ENCODE data around the gene SPNS3. TPM values are rescaled to one million over a fixed set of nuclear protein-coding genes. Genes with fewer than 3 reads are reported as not detected.
A peak's percentile ranks its signal among the peaks of the same experiment; 100 is the strongest.

Gene SPNS3
- total and polyA plus RNA-seq, 10 donors, result 1.1 to 7.2 (median 3.9) TPM

DNA sequence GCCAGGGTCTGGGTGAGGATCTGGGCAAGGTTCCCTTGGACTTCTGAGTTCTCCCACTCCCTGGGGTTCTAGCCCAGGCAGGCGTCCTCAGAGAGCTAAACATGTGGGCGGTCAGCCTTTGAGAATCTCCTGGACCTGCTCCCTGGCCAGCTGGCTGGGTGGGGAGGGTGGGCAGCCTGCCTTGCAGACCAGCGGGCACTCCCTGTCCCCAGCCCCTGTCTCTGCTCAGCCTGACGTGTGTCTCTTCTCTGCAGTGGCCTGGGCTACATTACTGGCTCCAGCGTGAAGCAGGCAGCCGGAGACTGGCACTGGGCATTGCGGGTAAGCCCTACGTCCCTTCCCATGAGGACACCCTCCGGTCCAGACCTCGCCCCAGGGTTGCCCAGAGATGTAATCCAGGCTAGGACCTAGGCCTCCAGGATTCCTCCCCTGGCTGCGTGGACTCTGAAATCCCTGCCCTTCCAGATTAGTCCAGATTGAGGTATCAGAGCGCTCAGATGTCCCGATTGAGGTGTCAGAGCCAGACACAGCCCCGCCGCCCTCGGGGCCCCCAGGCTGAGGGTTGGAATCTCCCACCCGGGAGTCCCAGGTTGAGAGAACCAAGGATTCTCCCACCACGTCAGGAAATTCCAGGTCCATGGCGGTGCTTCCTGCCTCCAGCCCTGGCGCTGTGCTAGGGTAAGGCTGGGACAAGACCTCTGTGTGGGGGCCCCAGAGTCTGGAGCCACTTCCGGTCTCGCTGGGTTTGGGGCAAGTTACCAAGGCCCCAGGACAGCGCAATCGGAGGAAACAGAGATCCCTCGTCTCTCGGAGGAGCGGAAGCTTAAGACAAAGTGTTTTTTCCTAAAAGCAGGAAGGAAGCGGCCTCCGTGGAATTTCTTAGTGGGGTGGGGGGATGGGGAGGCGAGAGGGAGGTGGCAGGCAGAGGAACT lies 97.3 kb downstream of the SPNS3 start:
- WGBS, 5 donors, result 39 to 62% (median 48%) methylated on average over 13 to 30 of the region's 30 CpGs
- Histone ChIP-seq H3K4me3 (no peak overlapping the region), H3K27ac (peak overlapping the region; percentile 27 to 82 (median 74)), H3K36me3 (peaks cover 0 to 13% (median 0%) of the 10 kb centered on the region in 6 donors), H3K9me3 (no peaks in the 10 kb centered on the region), H3K27me3 (replicated peaks in 1 of 7) (peaks cover 0 to 7% (median 0%) of the 10 kb centered on the region in 7 donors), H3K4me1 (peaks cover 0 to 72% (median 62%) of the 10 kb centered on the region in 6 donors)
- intact Hi-C loops (cut with DNase I; ENCODE audit: low total_unique reads), result no loop called here
- no peak for DNase-seq
- TF ChIP-seq, protein P1, sequence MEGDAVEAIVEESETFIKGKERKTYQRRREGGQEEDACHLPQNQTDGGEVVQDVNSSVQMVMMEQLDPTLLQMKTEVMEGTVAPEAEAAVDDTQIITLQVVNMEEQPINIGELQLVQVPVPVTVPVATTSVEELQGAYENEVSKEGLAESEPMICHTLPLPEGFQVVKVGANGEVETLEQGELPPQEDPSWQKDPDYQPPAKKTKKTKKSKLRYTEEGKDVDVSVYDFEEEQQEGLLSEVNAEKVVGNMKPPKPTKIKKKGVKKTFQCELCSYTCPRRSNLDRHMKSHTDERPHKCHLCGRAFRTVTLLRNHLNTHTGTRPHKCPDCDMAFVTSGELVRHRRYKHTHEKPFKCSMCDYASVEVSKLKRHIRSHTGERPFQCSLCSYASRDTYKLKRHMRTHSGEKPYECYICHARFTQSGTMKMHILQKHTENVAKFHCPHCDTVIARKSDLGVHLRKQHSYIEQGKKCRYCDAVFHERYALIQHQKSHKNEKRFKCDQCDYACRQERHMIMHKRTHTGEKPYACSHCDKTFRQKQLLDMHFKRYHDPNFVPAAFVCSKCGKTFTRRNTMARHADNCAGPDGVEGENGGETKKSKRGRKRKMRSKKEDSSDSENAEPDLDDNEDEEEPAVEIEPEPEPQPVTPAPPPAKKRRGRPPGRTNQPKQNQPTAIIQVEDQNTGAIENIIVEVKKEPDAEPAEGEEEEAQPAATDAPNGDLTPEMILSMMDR (IDR thresholded peaks at IDR 0.05 in 8 of 11, conservative IDR thresholded peaks at IDR 0.05 in 3 of 11), result no peak
- TF ChIP-seq POLR2A (IDR thresholded peaks at IDR 0.05), result no peak
- TF ChIP-seq POLR2AphosphoS5 (IDR thresholded peaks at IDR 0.05), result peak; percentile 73 to 79 (median 76)

DNA sequence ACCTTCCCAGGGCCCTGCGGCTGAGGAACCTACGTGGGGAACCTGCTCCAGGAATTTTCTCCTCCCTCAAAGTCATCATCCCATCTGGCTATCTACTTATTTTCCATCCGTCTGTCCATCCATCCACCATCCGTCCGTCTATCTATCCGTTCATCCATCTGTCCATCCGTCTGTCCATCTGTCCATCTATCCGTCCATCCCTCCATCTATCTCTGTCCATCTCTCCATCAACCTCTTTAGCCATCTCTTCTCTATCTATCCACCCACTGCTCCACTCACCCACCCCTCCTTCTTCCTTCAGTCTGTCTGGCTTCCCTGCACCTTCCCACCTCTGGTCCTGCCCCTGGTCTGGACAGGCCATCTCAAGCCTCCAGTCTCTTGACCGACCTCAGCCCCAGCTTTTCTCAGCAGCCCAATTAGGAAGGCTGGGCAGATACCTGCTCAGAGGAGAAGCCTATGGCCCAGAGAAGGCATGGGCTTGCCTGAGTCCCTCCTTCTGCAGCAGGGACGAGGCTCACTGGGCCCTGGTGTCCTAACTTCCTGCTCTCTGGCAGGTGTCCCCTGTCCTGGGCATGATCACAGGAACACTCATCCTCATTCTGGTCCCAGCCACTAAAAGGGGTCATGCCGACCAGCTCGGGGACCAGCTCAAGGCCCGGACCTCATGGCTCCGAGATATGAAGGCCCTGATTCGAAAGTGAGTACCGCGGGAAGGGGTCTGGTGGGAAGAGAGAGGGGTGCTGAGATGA lies 98.4 kb downstream of the SPNS3 start:
- intact Hi-C loops (cut with DNase I; ENCODE audit: low total_unique reads), result no loop called here
- H3K9me3 ChIP-seq, result no peaks in the 10 kb centered on the region
- TF ChIP-seq POLR2A (IDR thresholded peaks at IDR 0.05), result no peak
- TF ChIP-seq POLR2AphosphoS5 (IDR thresholded peaks at IDR 0.05), result no peak
- TF ChIP-seq, protein P1 (IDR thresholded peaks at IDR 0.05 in 8 of 11, conservative IDR thresholded peaks at IDR 0.05 in 3 of 11), result no peak
- WGBS, 5 donors, result 82 to 89% (median 85%) methylated on average over 16 to 17 of the region's 17 CpGs
- peak overlapping the region in 7 of 8 donors; percentile 45 to 82 (median 74) for H3K27ac ChIP-seq
- H3K36me3 ChIP-seq, result peaks cover 0 to 14% (median 0%) of the 10 kb centered on the region in 6 donors
- H3K27me3 ChIP-seq (replicated peaks in 1 of 7), result peaks cover 0 to 7% (median 0%) of the 10 kb centered on the region in 7 donors
- no peak for DNase-seq
- no peak overlapping the region for H3K4me3 ChIP-seq
- H3K4me1 ChIP-seq, result peaks cover 10 to 83% (median 73%) of the 10 kb centered on the region in 6 donors

DNA sequence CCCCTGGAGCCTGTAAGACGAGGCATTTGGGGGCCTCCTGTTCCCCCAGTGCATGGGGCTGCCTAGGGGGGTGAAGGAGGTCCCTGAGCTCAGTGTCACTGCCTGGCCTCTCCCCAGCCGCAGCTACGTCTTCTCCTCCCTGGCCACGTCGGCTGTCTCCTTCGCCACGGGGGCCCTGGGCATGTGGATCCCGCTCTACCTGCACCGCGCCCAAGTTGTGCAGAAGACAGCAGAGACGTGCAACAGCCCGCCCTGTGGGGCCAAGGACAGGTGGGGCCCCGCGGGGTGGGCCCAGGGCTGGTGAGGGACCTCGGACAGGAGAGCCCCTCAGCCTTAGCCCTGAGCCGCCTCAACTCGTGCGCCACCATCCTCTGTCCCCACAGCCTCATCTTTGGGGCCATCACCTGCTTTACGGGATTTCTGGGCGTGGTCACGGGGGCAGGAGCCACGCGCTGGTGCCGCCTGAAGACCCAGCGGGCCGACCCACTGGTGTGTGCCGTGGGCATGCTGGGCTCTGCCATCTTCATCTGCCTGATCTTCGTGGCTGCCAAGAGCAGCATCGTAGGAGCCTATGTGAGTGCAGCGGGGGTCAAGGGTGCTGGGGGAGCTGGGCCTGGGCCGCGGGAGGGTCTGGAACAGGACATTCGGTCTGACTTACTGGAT lies 99.3 kb downstream of the SPNS3 start:
- intact Hi-C loops (cut with DNase I; ENCODE audit: low total_unique reads), result no loop called here
- peak overlapping the region in 7 of 8 donors; percentile 40 to 82 (median 80) for H3K27ac ChIP-seq
- 81 to 92% (median 86%) methylated on average over 26 to 33 of the region's 33 CpGs for WGBS, 5 donors

More for the DNA sequence above, 99.3 kb downstream of the SPNS3 start:
- DNase-seq, result no peak
- Histone ChIP-seq H3K9me3 (no peaks in the 10 kb centered on the region), H3K4me3 (no peak overlapping the region), H3K27me3 (replicated peaks in 1 of 7) (peaks cover 0 to 7% (median 0%) of the 10 kb centered on the region in 7 donors), H3K36me3 (peaks cover 0 to 23% (median 4%) of the 10 kb centered on the region in 6 donors), H3K4me1 (peaks cover 14 to 91% (median 78%) of the 10 kb centered on the region in 6 donors)
- TF ChIP-seq POLR2A (IDR thresholded peaks at IDR 0.05) (no peak), POLR2AphosphoS5 (IDR thresholded peaks at IDR 0.05) (no peak)
- TF ChIP-seq, protein P1 (IDR thresholded peaks at IDR 0.05 in 8 of 11, conservative IDR thresholded peaks at IDR 0.05 in 3 of 11), result no peak

Data from spleen (tissue), 11 donors.